Prostate gland (tissue), 2 donors: Measurements from ENCODE around the gene IL20RA. TPM values are rescaled to one million over a fixed set of nuclear protein-coding genes. Genes with fewer than 3 reads are reported as not detected.

Experiments
- DNase-seq: peaks from one replicate; pipeline ENCODE4 v3.0.0-alpha.2; 2019; ENCODE audit warnings: low spot score
- H3K27ac ChIP-seq, 2 donors: fragments of 200-600 bp; sonication (generic); 2 replicates each; pipeline ENCODE4 v1.5.1; 2017 to 2019
- H3K27me3 ChIP-seq: fragments of 200-600 bp; sonication (generic); replicated peaks from 2 replicates; pipeline ENCODE4 v1.5.1; 2019; ENCODE audit not compliant: insufficient read depth
- H3K36me3 ChIP-seq, 2 donors: fragments of 200-600 bp; sonication (generic); 1 replicate in 1 of 2; 2 replicates in 1 of 2; pipeline versions ENCODE4 v1.5.1 to v1.8.1; 2017 to 2019
- H3K4me1 ChIP-seq: fragments of 200-600 bp; sonication (generic); replicated peaks from 2 replicates; pipeline ENCODE4 v1.5.1; 2019
- H3K4me3 ChIP-seq, 2 donors: fragments of 200-600 bp; sonication (generic); 2 replicates each; pipeline ENCODE4 v1.5.1; 2017 to 2019
- H3K9me3 ChIP-seq: fragments of 200-600 bp; sonication (generic); 2 replicates; pipeline ENCODE4 v1.5.1; 2017
- CTCF ChIP-seq, 4 experiments: fragments of 200-600 bp in 2 of 4; fragments of 450-650 bp in 2 of 4; sonication (generic) in 2 of 4; IDR thresholded peaks; 1 replicate in 3 of 4; 2 replicates in 1 of 4; pipeline ENCODE4 v1.5.1; 2016 to 2019; ENCODE audit warnings: antibody characterized with exemption in 4 of 4, mild to moderate bottlenecking in 2 of 4, moderate library complexity in 2 of 4
- POLR2A ChIP-seq: fragments of 450-650 bp; IDR thresholded peaks from one replicate; pipeline ENCODE4 v1.6.1; 2016; ENCODE audit warnings: antibody characterized with exemption, mild to moderate bottlenecking
- POLR2AphosphoS5 ChIP-seq: sonication (generic); formaldehyde crosslinking; IDR thresholded peaks from one replicate; pipeline ENCODE4 v1.6.1; 2017; ENCODE audit warnings: antibody characterized with exemption
- WGBS: methylation state at CpG from one replicate; pipeline ENCODE4 v1.1.5; 2018; 5-methylcytosine and 5-hydroxymethylcytosine counted together
- intact Hi-C: fragments of 100-400 bp; cut with DNase I; formaldehyde crosslinking; loops from one replicate; pipeline ENCODE4 v1.14.2; 2022
- total RNA-seq, 2 donors: library from RNA; depleted of rRNA; stranded (reverse); fragments of >200 nt; gene quantifications; one replicate each; pipeline ENCODE4 v1.1.0, GENCODE V29; 2016

Gene IL20RA
- total RNA-seq, 2 donors from 2014 or later, result 19.9 to 25.3 TPM

GRCh38 chr6:136964398-136964797 is 80.4 kb downstream of the IL20RA start:
- Histone ChIP-seq H3K9me3 (no peaks in the 10 kb centered on the region), H3K36me3 (no peaks in the 10 kb centered on the region), H3K27me3 (no peaks in the 10 kb centered on the region), H3K4me1 (no peaks in the 10 kb centered on the region), H3K27ac (no peak overlapping the region), H3K4me3 (no peak overlapping the region)
- intact Hi-C loops, result no loop called here
- no peak for DNase-seq
- WGBS, result 84% methylated on average over 2 of the region's 2 CpGs
- TF ChIP-seq POLR2A (no peak), CTCF (IDR thresholded peaks at IDR 0.05) (no peak), POLR2AphosphoS5 (no peak)

- H3K9me3 ChIP-seq, result no peaks in the 10 kb centered on the region
- no peak overlapping the region for H3K4me3 ChIP-seq
- intact Hi-C loops, result no loop called here
- WGBS, result 58% methylated on average over 2 of the region's 2 CpGs
- H3K36me3 ChIP-seq, result no peaks in the 10 kb centered on the region
- no peak for DNase-seq
- no peaks in the 10 kb centered on the region for H3K27me3 ChIP-seq
- TF ChIP-seq CTCF (IDR thresholded peaks at IDR 0.05) (no peak), POLR2A (no peak), POLR2AphosphoS5 (no peak)
- H3K4me1 ChIP-seq, result no peaks in the 10 kb centered on the region
- no peak overlapping the region for H3K27ac ChIP-seq
Measured at GRCh38 chr6:136963259-136963658, 81.5 kb downstream of the IL20RA start.

- no peak overlapping the region for H3K4me3 ChIP-seq
- intact Hi-C loops, result no loop called here
- no peaks in the 10 kb centered on the region for H3K4me1 ChIP-seq
- TF ChIP-seq POLR2AphosphoS5 (no peak), CTCF (IDR thresholded peaks at IDR 0.05) (no peak), POLR2A (no peak)
- WGBS, result 47% methylated on average over 4 of the region's 4 CpGs
- no peaks in the 10 kb centered on the region for H3K36me3 ChIP-seq
- H3K27me3 ChIP-seq, result no peaks in the 10 kb centered on the region
- no peak for DNase-seq
- H3K9me3 ChIP-seq, result no peaks in the 10 kb centered on the region
- H3K27ac ChIP-seq, result no peak overlapping the region
Measured at GRCh38 chr6:136962661-136963060, 82.1 kb downstream of the IL20RA start.

- 63% methylated on average over 5 of the region's 5 CpGs for WGBS
Measured at GRCh38 chr6:136961848-136962247, 82.9 kb downstream of the IL20RA start.

More at GRCh38 chr6:136961848-136962247, 82.9 kb downstream of the IL20RA start:
- H3K27me3 ChIP-seq, result no peaks in the 10 kb centered on the region
- no peak for DNase-seq
- no peak overlapping the region for H3K27ac ChIP-seq
- TF ChIP-seq POLR2A, result no peak
- no peak for TF ChIP-seq CTCF (IDR thresholded peaks at IDR 0.05)
- no peak for TF ChIP-seq POLR2AphosphoS5
- intact Hi-C loops, result no loop called here
- no peaks in the 10 kb centered on the region for H3K36me3 ChIP-seq
- H3K4me3 ChIP-seq, result no peak overlapping the region
- no peaks in the 10 kb centered on the region for H3K9me3 ChIP-seq
- H3K4me1 ChIP-seq, result no peaks in the 10 kb centered on the region
